ENCODE results near the gene LENG9.

DNA sequence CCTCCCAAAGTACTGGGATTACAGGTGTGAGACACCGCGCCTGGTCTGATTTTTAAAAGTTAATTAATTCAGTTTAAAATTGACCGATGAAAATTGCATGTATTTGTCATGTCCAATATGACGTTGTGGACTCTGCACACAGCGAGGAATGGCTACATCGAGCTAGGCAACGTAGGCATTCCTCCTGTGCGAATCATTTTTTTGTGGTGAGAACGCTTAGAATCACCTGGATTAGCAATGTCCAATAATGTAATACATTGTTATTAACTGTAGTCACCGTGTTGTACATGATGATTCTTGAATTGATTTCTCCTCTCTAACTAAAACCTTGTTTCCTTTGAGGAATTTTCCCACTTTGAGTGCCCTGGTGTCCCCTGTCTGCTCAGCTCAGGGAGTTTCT is 42.5 kb upstream of the LENG9 start:
- no peak for TF ChIP-seq JUNB (IDR thresholded peaks at IDR 0.05)
- no peak for TF ChIP-seq SMC3 (IDR thresholded peaks at IDR 0.05)
- TF ChIP-seq RARB (CRISPR knock-in tag; IDR thresholded peaks at IDR 0.05), result no peak
- no peak for TF ChIP-seq POLR2A (IDR thresholded peaks at IDR 0.05; ENCODE audit: low read length)
- no peak for TF ChIP-seq MAFK (IDR thresholded peaks at IDR 0.05; ENCODE audit: partially characterized antibody)
- TF ChIP-seq, protein P1, sequence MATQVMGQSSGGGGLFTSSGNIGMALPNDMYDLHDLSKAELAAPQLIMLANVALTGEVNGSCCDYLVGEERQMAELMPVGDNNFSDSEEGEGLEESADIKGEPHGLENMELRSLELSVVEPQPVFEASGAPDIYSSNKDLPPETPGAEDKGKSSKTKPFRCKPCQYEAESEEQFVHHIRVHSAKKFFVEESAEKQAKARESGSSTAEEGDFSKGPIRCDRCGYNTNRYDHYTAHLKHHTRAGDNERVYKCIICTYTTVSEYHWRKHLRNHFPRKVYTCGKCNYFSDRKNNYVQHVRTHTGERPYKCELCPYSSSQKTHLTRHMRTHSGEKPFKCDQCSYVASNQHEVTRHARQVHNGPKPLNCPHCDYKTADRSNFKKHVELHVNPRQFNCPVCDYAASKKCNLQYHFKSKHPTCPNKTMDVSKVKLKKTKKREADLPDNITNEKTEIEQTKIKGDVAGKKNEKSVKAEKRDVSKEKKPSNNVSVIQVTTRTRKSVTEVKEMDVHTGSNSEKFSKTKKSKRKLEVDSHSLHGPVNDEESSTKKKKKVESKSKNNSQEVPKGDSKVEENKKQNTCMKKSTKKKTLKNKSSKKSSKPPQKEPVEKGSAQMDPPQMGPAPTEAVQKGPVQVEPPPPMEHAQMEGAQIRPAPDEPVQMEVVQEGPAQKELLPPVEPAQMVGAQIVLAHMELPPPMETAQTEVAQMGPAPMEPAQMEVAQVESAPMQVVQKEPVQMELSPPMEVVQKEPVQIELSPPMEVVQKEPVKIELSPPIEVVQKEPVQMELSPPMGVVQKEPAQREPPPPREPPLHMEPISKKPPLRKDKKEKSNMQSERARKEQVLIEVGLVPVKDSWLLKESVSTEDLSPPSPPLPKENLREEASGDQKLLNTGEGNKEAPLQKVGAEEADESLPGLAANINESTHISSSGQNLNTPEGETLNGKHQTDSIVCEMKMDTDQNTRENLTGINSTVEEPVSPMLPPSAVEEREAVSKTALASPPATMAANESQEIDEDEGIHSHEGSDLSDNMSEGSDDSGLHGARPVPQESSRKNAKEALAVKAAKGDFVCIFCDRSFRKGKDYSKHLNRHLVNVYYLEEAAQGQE (IDR thresholded peaks at IDR 0.05), result no peak
- TF ChIP-seq RAD21 (conservative IDR thresholded peaks at IDR 0.05 in 1 of 2, IDR thresholded peaks at IDR 0.05 in 1 of 2), result no peak
- no peak for TF ChIP-seq MYC (IDR thresholded peaks at IDR 0.05; ENCODE audit: borderline replicate concordance, low read length)
- no peak for TF ChIP-seq HDAC2 (IDR thresholded peaks at IDR 0.05)
- no peak for TF ChIP-seq NFE2L2 (conservative IDR thresholded peaks at IDR 0.05; ENCODE audit: low read length)
- TF ChIP-seq, protein P2, sequence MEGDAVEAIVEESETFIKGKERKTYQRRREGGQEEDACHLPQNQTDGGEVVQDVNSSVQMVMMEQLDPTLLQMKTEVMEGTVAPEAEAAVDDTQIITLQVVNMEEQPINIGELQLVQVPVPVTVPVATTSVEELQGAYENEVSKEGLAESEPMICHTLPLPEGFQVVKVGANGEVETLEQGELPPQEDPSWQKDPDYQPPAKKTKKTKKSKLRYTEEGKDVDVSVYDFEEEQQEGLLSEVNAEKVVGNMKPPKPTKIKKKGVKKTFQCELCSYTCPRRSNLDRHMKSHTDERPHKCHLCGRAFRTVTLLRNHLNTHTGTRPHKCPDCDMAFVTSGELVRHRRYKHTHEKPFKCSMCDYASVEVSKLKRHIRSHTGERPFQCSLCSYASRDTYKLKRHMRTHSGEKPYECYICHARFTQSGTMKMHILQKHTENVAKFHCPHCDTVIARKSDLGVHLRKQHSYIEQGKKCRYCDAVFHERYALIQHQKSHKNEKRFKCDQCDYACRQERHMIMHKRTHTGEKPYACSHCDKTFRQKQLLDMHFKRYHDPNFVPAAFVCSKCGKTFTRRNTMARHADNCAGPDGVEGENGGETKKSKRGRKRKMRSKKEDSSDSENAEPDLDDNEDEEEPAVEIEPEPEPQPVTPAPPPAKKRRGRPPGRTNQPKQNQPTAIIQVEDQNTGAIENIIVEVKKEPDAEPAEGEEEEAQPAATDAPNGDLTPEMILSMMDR (IDR thresholded peaks at IDR 0.05), result no peak
- TF ChIP-seq, protein P3, sequence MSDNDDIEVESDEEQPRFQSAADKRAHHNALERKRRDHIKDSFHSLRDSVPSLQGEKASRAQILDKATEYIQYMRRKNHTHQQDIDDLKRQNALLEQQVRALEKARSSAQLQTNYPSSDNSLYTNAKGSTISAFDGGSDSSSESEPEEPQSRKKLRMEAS (IDR thresholded peaks at IDR 0.05), result no peak
